ENCODE measurements around the gene TPRG1L.

TPRG1L gene

GRCh38 chr1:3625151-3625907 is 514 bp downstream of the TPRG1L start:
- TF ChIP-seq CTCF (IDR thresholded peaks at IDR 0.05; ENCODE audit: insufficient read depth, low read length, poor library complexity, severe bottlenecking) (no peak), EZH2phosphoT487 (conservative IDR thresholded peaks at IDR 0.05; ENCODE audit: low read length) (no peak)
- H3F3A ChIP-seq (ENCODE audit: insufficient read depth): no peaks in the 10 kb centered on the region
- no peaks in the 10 kb centered on the region for H3K27me3 ChIP-seq (ENCODE audit: low read length)
- no peaks in the 10 kb centered on the region for H3K9me2 ChIP-seq (replicated peaks; ENCODE audit: insufficient read depth, low read length)
- H3K9ac ChIP-seq (ENCODE audit: low read length): peak overlapping the region; percentile 41
- H4K20me1 ChIP-seq (ENCODE audit: low read depth, low read length): no peaks in the 10 kb centered on the region
- no peaks in the 10 kb centered on the region for H3K36me3 ChIP-seq (ENCODE audit: low read length)
- H3K79me2 ChIP-seq (ENCODE audit: insufficient read depth, low read length): no peaks in the 10 kb centered on the region
- H3K27ac ChIP-seq (ENCODE audit: low read depth, low read length): no peak overlapping the region
- peak overlapping the region; percentile 44 for H3K4me2 ChIP-seq (ENCODE audit: low read depth, low read length, poor library complexity, severe bottlenecking)
- H3K9me3 ChIP-seq (ENCODE audit: insufficient read depth, low read length): no peaks in the 10 kb centered on the region
- H2AFZ ChIP-seq (ENCODE audit: low read depth, low read length, severe bottlenecking): no peak overlapping the region
- H3K4me3 ChIP-seq (ENCODE audit: insufficient read depth, low read length, poor library complexity, severe bottlenecking): peak overlapping the region; percentile 42

- TF ChIP-seq EZH2phosphoT487 (conservative IDR thresholded peaks at IDR 0.05; ENCODE audit: low read length): no peak
- TF ChIP-seq CTCF (IDR thresholded peaks at IDR 0.05; ENCODE audit: insufficient read depth, low read length, poor library complexity, severe bottlenecking): no peak
- H3K4me3 ChIP-seq (ENCODE audit: insufficient read depth, low read length, poor library complexity, severe bottlenecking): no peak overlapping the region
- no peak overlapping the region for H2AFZ ChIP-seq (ENCODE audit: low read depth, low read length, severe bottlenecking)
- no peaks in the 10 kb centered on the region for H3K9me3 ChIP-seq (ENCODE audit: insufficient read depth, low read length)
- no peaks in the 10 kb centered on the region for H4K20me1 ChIP-seq (ENCODE audit: low read depth, low read length)
- no peaks in the 10 kb centered on the region for H3K9me2 ChIP-seq (replicated peaks; ENCODE audit: insufficient read depth, low read length)
- peak overlapping the region; percentile 44 for H3K4me2 ChIP-seq (ENCODE audit: low read depth, low read length, poor library complexity, severe bottlenecking)
- H3K27ac ChIP-seq (ENCODE audit: low read depth, low read length): no peak overlapping the region
- H3K79me2 ChIP-seq (ENCODE audit: insufficient read depth, low read length): no peaks in the 10 kb centered on the region
- H3K27me3 ChIP-seq (ENCODE audit: low read length): no peaks in the 10 kb centered on the region
- H3F3A ChIP-seq (ENCODE audit: insufficient read depth): no peaks in the 10 kb centered on the region
- H3K36me3 ChIP-seq (ENCODE audit: low read length): no peaks in the 10 kb centered on the region
- H3K9ac ChIP-seq (ENCODE audit: low read length): no peak overlapping the region
Observed at GRCh38 chr1:3626025-3626424, 1.2 kb downstream of the TPRG1L start.

GRCh38 chr1:3627515-3628253 is 2.9 kb downstream of the TPRG1L start:
- H3K4me3 ChIP-seq (ENCODE audit: insufficient read depth, low read length, poor library complexity, severe bottlenecking): no peak overlapping the region
- no peaks in the 10 kb centered on the region for H3K36me3 ChIP-seq (ENCODE audit: low read length)
- H3K79me2 ChIP-seq (ENCODE audit: insufficient read depth, low read length): no peaks in the 10 kb centered on the region
- no peak for TF ChIP-seq EZH2phosphoT487 (conservative IDR thresholded peaks at IDR 0.05; ENCODE audit: low read length)
- no peak for TF ChIP-seq CTCF (IDR thresholded peaks at IDR 0.05; ENCODE audit: insufficient read depth, low read length, poor library complexity, severe bottlenecking)
- H2AFZ ChIP-seq (ENCODE audit: low read depth, low read length, severe bottlenecking): no peak overlapping the region
- H3K27ac ChIP-seq (ENCODE audit: low read depth, low read length): no peak overlapping the region
- no peak overlapping the region for H3K4me2 ChIP-seq (ENCODE audit: low read depth, low read length, poor library complexity, severe bottlenecking)
- H3F3A ChIP-seq (ENCODE audit: insufficient read depth): no peaks in the 10 kb centered on the region
- no peaks in the 10 kb centered on the region for H3K9me3 ChIP-seq (ENCODE audit: insufficient read depth, low read length)
- no peaks in the 10 kb centered on the region for H4K20me1 ChIP-seq (ENCODE audit: low read depth, low read length)
- no peaks in the 10 kb centered on the region for H3K9me2 ChIP-seq (replicated peaks; ENCODE audit: insufficient read depth, low read length)
- H3K27me3 ChIP-seq (ENCODE audit: low read length): no peaks in the 10 kb centered on the region
- H3K9ac ChIP-seq (ENCODE audit: low read length): no peak overlapping the region

Measured in SU-DHL-6 (cell line).